Neural cell (in vitro differentiated cells): Measurements from ENCODE around the gene STAG2.

Experiments
- CTCF ChIP-seq: fragments of 450-650 bp; IDR thresholded peaks from 2 replicates; pipeline ENCODE4 v1.5.1; 2014; ENCODE audit warnings: antibody characterized with exemption, mild to moderate bottlenecking, moderate library complexity; ENCODE audit not compliant: poor library complexity, severe bottlenecking
- EP300 ChIP-seq: fragments of 450-650 bp; conservative IDR thresholded peaks from 2 replicates; pipeline ENCODE4 v1.6.1; 2014; ENCODE audit warnings: antibody characterized with exemption, mild to moderate bottlenecking, moderate library complexity; ENCODE audit not compliant: poor library complexity, severe bottlenecking
- EZH2 ChIP-seq: fragments of 200-600, 300-800 bp; shearing (Covaris generic), sonication (generic); IDR thresholded peaks from 2 replicates; pipeline ENCODE4 v1.6.1; 2014; ENCODE audit warnings: antibody characterized with exemption, low read length, borderline replicate concordance, mild to moderate bottlenecking; ENCODE audit not compliant: insufficient read depth, poor library complexity, severe bottlenecking
- MXI1 ChIP-seq: fragments of 450-650 bp; conservative IDR thresholded peaks from 2 replicates; pipeline ENCODE4 v1.6.1; 2014; ENCODE audit warnings: antibody characterized with exemption, mild to moderate bottlenecking; ENCODE audit not compliant: poor library complexity, severe bottlenecking
- POLR2AphosphoS5 ChIP-seq: IDR thresholded peaks from 2 replicates; pipeline ENCODE4 v1.6.1; 2012
- RAD21 ChIP-seq: fragments of 450-650 bp; conservative IDR thresholded peaks from 2 replicates; pipeline ENCODE4 v1.6.1; 2014; ENCODE audit warnings: antibody characterized with exemption, mild to moderate bottlenecking, moderate library complexity
- REST ChIP-seq: IDR thresholded peaks from 2 replicates; pipeline ENCODE4 v1.6.1; 2012; ENCODE audit warnings: borderline replicate concordance
- SMC3 ChIP-seq: fragments of 450-650 bp; conservative IDR thresholded peaks from 2 replicates; pipeline ENCODE4 v1.6.1; 2014; ENCODE audit warnings: antibody characterized with exemption, mild to moderate bottlenecking, moderate library complexity; ENCODE audit not compliant: poor library complexity

- TF ChIP-seq RAD21, result no peak
- TF ChIP-seq CTCF, result no peak
- no peak for TF ChIP-seq POLR2AphosphoS5
- no peak for TF ChIP-seq REST
- no peak for TF ChIP-seq EZH2
- TF ChIP-seq SMC3, result no peak
- TF ChIP-seq EP300, result no peak
- TF ChIP-seq MXI1, result no peak
Measured at GRCh38 chrX:124035657-124036056, 74.2 kb downstream of the STAG2 start.
